Measurements from ENCODE around the gene CASP10. TPM values are rescaled to one million over a fixed set of nuclear protein-coding genes. Genes with fewer than 3 reads are reported as not detected.

Gene CASP10
- total and polyA plus RNA-seq, 9 of the 15 experiments (the other 6 are each of a cell fraction or from before 2014, with no cell fraction given): 7.1 to 20.4 (median 10.8) TPM

DNA sequence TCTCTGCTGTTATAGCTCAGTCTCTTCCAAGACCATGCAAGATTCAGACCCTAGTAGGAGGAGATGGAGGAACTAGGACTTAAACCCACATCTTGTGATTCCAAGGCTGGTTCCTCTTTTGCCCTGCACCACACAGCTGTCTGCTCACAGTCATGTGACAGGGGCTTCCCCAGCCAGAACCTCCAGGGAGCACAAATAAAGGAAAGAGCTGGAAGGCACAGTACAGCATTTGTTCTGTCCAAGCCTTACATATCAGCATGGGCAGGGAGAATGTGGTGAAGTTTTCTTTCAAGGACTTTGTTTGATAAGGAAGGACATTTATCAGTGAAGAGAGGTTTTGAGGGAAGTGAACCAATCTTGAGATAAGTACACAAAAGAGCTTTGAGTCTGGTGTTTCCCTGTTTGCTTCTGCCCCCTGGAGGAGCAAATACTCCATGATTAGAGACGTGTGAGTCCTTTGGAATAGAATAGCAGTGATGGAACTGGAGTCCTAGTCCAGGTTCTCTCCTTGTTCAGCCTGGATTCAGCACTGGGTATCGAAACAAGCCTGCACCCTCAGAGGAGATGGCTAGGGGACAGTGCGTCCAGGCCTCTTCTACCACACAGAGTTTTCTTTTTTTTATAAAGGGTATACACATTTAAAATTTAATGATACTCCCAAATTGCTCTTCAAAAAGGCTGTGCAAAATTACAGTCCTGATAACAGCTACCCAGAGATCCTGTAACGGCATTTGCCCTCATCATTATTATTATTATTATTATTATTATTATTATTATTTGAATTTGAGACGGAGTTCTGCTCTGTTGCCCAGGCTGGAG lies 24.6 kb upstream of the CASP10 start (continued):
- TF ChIP-seq ESRRB (CRISPR knock-in tag; IDR thresholded peaks at IDR 0.05; ENCODE audit: borderline replicate concordance) (no peak), ZNF134 (CRISPR knock-in tag; conservative IDR thresholded peaks at IDR 0.05) (no peak), ZNF41 (CRISPR knock-in tag; conservative IDR thresholded peaks at IDR 0.05) (no peak), PTTG1 (tag; IDR thresholded peaks at IDR 0.05; ENCODE audit: low read depth) (no peak), MTA2 (IDR thresholded peaks at IDR 0.05; ENCODE audit: low read depth) (peak; percentile 38; the same call in 1 of the 2 replicates)
- TF ChIP-seq, protein P1, sequence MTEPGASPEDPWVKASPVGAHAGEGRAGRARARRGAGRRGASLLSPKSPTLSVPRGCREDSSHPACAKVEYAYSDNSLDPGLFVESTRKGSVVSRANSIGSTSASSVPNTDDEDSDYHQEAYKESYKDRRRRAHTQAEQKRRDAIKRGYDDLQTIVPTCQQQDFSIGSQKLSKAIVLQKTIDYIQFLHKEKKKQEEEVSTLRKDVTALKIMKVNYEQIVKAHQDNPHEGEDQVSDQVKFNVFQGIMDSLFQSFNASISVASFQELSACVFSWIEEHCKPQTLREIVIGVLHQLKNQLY (CRISPR knock-in tag; conservative IDR thresholded peaks at IDR 0.05): no peak

DNA sequence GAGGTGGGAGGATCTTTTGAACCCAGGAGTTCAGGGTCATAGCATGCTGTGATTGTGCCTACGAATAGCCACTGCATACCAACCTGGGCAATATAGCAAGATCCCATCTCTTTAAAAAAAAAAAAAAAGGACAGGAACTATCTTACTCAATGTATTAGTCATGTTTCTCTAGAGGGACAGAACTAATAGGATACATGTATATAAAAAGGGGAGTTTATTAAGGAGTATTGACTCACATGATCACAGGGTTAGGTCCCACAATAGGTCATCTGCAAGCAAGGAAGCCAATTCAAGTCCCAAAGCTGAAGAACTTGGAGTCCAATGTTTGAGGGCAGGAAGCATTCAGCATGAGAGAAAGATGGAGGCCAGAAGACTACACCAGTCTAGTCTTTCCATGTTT lies 18.8 kb upstream of the CASP10 start:
- no peak for ATAC-seq
- no peak for DNase-seq (ENCODE audit: extremely low read depth in 1 of 4, low spot score in 3 of 4)
- WGBS (ENCODE audit: insufficient coverage, low coverage, missing lambda C conversion rate): 100% methylated on average over 1 of the region's 1 CpG
- H3K79me2 ChIP-seq (ENCODE audit: control insufficient read depth, insufficient read depth, low read length): no peaks in the 10 kb centered on the region; the same call in 2 of the 3 replicates
- ChIA-PET POLR2A (no interaction called here), CTCF (ENCODE audit: low intra/inter-chr PET ratio) (no interaction called here)
- H3K27me3 ChIP-seq (ENCODE audit: control insufficient read depth in 2 of 2, insufficient read depth in 2 of 2, low read length in 2 of 2): no peaks in the 10 kb centered on the region
- no peak overlapping the region for H3K9ac ChIP-seq (ENCODE audit: insufficient read depth in 1 of 2, low read depth in 2 of 2, low read length in 2 of 2)
- H3K9me1 ChIP-seq (ENCODE audit: control insufficient read depth, insufficient read depth, low read length): no peaks in the 10 kb centered on the region
- no TSS peak for BruUV-seq (replicated peaks)
- intact Hi-C loops (cut with micrococcal nuclease): no loop called here
- no peak for FAIRE-seq
- no peak overlapping the region for H2AFZ ChIP-seq (ENCODE audit: low read depth, low read length)
- peak; percentile 40; the same call in 1 of the 2 replicates for TF ChIP-seq ZNF121 (CRISPR knock-in tag; conservative IDR thresholded peaks at IDR 0.05)
- TF ChIP-seq GTF2E2 (tag; IDR thresholded peaks at IDR 0.05): no peak
- H4K20me1 ChIP-seq (replicated peaks; ENCODE audit: control insufficient read depth, insufficient read depth, low read length): no peaks in the 10 kb centered on the region
- no peak overlapping the region for H3K4me3 ChIP-seq
- H3K4me2 ChIP-seq (ENCODE audit: insufficient read depth, low read length): no peak overlapping the region
- no peaks in the 10 kb centered on the region; a peak in 1 of 5 replicates for H3K4me1 ChIP-seq (replicated peaks in 1 of 2; ENCODE audit: control insufficient read depth in 2 of 2, insufficient read depth in 2 of 2, low read length in 2 of 2)
- H3K36me3 ChIP-seq (ENCODE audit: control insufficient read depth, insufficient read depth, low read length): peaks cover 53% of the 10 kb centered on the region
- H3K27ac ChIP-seq (ENCODE audit: extremely low read depth, low read depth, low read length): no peak overlapping the region
- peaks cover 3% of the 10 kb centered on the region for H3K9me3 ChIP-seq (replicated peaks; ENCODE audit: control insufficient read depth, insufficient read depth, low read depth, low read length)
- in situ Hi-C loops (cut with MboI): no loop called here

Data from K562 (cell line).